ENCODE data around the gene USH2A.

DNA sequence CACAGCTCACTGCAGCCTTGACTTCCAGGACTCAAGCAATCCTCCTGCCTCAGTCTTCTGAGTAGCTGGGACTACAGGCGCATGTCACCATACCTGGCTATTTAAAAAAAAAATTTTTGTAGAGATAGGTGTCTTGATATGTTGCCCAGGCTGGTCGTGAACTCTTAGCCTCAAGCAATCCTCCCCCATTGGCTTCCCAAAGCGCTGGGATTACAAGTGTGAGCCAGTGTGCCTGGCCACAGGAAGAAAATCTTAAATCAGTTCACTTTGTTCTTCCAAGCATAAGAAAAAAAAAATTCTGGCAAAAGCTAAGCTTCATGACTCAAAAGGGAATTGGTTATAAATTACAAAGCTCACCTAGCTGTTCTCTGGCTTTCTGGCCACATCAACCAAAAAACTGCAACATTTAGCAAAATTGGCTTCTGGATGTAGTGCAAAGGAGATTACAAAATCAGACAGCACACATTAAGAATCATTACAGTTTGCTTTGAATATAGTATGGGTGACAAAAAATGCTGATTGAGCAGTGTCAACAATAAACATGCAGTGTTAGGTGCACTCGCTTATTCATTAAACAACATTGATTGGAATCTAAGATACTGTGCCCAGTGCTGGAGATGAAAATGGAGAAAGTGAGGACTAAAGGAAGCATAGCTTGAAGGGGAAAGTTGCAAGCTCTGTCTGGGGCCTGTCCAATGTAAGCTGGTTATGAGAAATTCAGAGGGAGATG, 779.5 kb downstream of the USH2A start:
- no peak for TF ChIP-seq POLR2A (IDR thresholded peaks at IDR 0.05)
- TF ChIP-seq, protein P1, sequence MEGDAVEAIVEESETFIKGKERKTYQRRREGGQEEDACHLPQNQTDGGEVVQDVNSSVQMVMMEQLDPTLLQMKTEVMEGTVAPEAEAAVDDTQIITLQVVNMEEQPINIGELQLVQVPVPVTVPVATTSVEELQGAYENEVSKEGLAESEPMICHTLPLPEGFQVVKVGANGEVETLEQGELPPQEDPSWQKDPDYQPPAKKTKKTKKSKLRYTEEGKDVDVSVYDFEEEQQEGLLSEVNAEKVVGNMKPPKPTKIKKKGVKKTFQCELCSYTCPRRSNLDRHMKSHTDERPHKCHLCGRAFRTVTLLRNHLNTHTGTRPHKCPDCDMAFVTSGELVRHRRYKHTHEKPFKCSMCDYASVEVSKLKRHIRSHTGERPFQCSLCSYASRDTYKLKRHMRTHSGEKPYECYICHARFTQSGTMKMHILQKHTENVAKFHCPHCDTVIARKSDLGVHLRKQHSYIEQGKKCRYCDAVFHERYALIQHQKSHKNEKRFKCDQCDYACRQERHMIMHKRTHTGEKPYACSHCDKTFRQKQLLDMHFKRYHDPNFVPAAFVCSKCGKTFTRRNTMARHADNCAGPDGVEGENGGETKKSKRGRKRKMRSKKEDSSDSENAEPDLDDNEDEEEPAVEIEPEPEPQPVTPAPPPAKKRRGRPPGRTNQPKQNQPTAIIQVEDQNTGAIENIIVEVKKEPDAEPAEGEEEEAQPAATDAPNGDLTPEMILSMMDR (IDR thresholded peaks at IDR 0.05): no peak
